ENCODE data around the gene ZBTB8OS.
"Not testable (repeated sequence)": the region's sequence is repeated elsewhere in the genome, so short reads cannot be mapped to it uniquely, and the experiment has no call there.

Gene ZBTB8OS

GRCh38 chr1:32650248-32650751 is at the start of gene ZBTB8OS:
Gene ZBTB8OS, minus strand, starts transcription at chr1:32650550. Its CDS starts 21 bp downstream, at chr1:32650529.
- H3K27me3 ChIP-seq (ENCODE audit: low read depth, low read length): no peaks in the 10 kb centered on the region
- H3K4me2 ChIP-seq (ENCODE audit: low read length): peak within 1 kb of the TSS; percentile 94
- peak within 1 kb of the TSS; percentile 1; the same call in 1 of the 2 replicates for H2AFZ ChIP-seq (ENCODE audit: low read depth, low read length)
- H3K79me2 ChIP-seq (ENCODE audit: low read length): peaks cover 79% of the 10 kb centered on the region
- H3K27ac ChIP-seq (ENCODE audit: low read length): peak within 1 kb of the TSS; percentile 98
- H3K36me3 ChIP-seq (replicated peaks; ENCODE audit: low read depth, low read length): peaks cover 25% of the 10 kb centered on the region
- H3K9ac ChIP-seq (ENCODE audit: low read length): peak within 1 kb of the TSS; percentile 100
- peaks cover 5% of the 10 kb centered on the region; the same call in 1 of the 2 replicates for H4K20me1 ChIP-seq (ENCODE audit: insufficient read depth, low read length)
- peak within 1 kb of the TSS; percentile 94 for H3K4me3 ChIP-seq (ENCODE audit: low read length)
- H3K4me1 ChIP-seq (ENCODE audit: low read length): peaks cover 23% of the 10 kb centered on the region
- no peaks in the 10 kb centered on the region for H3K9me3 ChIP-seq (ENCODE audit: insufficient read depth, low read length)
- TF ChIP-seq EZH2phosphoT487 (IDR thresholded peaks at IDR 0.05; ENCODE audit: low read depth): no peak
- TF ChIP-seq, protein P1, sequence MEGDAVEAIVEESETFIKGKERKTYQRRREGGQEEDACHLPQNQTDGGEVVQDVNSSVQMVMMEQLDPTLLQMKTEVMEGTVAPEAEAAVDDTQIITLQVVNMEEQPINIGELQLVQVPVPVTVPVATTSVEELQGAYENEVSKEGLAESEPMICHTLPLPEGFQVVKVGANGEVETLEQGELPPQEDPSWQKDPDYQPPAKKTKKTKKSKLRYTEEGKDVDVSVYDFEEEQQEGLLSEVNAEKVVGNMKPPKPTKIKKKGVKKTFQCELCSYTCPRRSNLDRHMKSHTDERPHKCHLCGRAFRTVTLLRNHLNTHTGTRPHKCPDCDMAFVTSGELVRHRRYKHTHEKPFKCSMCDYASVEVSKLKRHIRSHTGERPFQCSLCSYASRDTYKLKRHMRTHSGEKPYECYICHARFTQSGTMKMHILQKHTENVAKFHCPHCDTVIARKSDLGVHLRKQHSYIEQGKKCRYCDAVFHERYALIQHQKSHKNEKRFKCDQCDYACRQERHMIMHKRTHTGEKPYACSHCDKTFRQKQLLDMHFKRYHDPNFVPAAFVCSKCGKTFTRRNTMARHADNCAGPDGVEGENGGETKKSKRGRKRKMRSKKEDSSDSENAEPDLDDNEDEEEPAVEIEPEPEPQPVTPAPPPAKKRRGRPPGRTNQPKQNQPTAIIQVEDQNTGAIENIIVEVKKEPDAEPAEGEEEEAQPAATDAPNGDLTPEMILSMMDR (IDR thresholded peaks at IDR 0.05; ENCODE audit: low read depth, low read length): no peak

GRCh38 chr1:32696996-32697395 is 46.6 kb upstream of the ZBTB8OS start:
- not testable (repeated sequence) for H3K4me1 ChIP-seq (ENCODE audit: low read length); H3K36me3 ChIP-seq (replicated peaks; ENCODE audit: low read depth, low read length); H3K4me2 ChIP-seq (ENCODE audit: low read length); H4K20me1 ChIP-seq (ENCODE audit: insufficient read depth, low read length); H3K4me3 ChIP-seq (ENCODE audit: low read length); H2AFZ ChIP-seq (ENCODE audit: low read depth, low read length); H3K27ac ChIP-seq (ENCODE audit: low read length); H3K27me3 ChIP-seq (ENCODE audit: low read depth, low read length); H3K79me2 ChIP-seq (ENCODE audit: low read length); H3K9ac ChIP-seq (ENCODE audit: low read length); H3K9me3 ChIP-seq (ENCODE audit: insufficient read depth, low read length)

DNA sequence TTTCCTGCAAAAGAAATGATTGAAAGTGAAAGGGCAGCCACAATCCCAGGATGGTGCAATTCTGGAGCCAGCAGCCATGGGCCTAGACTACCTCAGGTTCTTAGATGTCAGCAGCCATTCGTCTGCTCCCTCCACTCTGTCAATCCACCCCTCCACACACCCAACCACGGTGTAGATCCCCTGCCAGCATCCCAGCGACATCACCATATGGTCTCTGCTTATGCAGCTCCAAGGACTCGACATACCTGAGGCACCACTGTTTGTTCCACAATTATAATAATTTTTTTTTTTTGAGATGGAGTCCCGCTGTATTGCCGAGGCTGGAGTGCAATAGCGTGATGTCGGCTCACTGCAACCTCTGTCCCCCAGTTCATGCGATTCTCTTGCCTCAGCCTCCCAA is 45.7 kb upstream of the ZBTB8OS start:
- Histone ChIP-seq H3K36me3 (replicated peaks; ENCODE audit: low read depth, low read length) (no peaks in the 10 kb centered on the region), H3K9me3 (ENCODE audit: insufficient read depth, low read length) (no peaks in the 10 kb centered on the region), H3K4me3 (ENCODE audit: low read length) (no peak overlapping the region), H4K20me1 (ENCODE audit: insufficient read depth, low read length) (no peaks in the 10 kb centered on the region), H3K4me1 (ENCODE audit: low read length) (no peaks in the 10 kb centered on the region), H3K79me2 (ENCODE audit: low read length) (no peaks in the 10 kb centered on the region), H2AFZ (ENCODE audit: low read depth, low read length) (no peak overlapping the region), H3K4me2 (ENCODE audit: low read length) (no peak overlapping the region), H3K27ac (ENCODE audit: low read length) (no peak overlapping the region), H3K9ac (ENCODE audit: low read length) (no peak overlapping the region), H3K27me3 (ENCODE audit: low read depth, low read length) (no peaks in the 10 kb centered on the region)
- TF ChIP-seq, protein P1 (IDR thresholded peaks at IDR 0.05; ENCODE audit: low read depth, low read length): no peak
- no peak for TF ChIP-seq EZH2phosphoT487 (IDR thresholded peaks at IDR 0.05; ENCODE audit: low read depth)

DNA sequence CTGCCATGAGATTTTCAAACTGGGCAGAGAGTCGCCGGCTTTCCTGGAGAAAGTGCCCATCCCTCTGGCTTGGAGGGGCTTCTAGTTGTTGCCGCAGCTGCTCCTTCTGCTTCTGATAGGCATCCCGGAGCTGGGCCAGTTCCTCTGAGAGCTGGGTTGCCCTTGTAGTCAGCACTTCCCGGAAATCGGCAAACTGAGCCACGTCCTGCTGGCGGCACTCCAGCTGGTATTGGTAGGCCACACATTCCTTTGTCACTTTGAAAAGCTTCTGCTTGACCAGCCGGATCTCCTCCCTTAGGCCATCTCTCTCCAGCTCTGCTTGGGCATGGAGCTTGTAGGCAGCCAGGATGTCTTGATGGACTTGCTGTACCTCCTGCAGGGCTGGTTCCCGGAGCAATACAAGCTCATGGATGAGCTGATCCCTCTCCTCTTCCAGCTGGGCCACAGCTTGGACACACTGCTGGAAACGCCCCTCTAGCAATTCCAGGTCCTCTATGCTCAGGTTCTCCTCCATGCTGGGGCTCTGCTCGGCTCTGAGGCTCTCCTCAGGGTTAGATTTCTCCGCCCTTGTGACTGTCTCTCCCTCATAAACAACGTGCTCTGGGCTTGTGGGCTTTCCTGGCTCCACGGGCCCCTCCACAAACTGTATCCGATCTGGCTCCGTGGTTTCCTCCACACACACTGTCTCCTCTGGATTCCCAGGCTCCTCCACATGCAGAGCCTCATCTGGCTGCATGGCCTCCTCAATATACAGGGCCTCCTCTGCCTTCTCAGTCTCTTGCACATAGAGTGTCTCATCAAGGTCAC is 45.0 kb upstream of the ZBTB8OS start:
- H2AFZ ChIP-seq (ENCODE audit: low read depth, low read length): no peak overlapping the region
- H3K9ac ChIP-seq (ENCODE audit: low read length): no peak overlapping the region
- no peaks in the 10 kb centered on the region for H3K36me3 ChIP-seq (replicated peaks; ENCODE audit: low read depth, low read length)
- H3K4me3 ChIP-seq (ENCODE audit: low read length): no peak overlapping the region
- H3K4me2 ChIP-seq (ENCODE audit: low read length): no peak overlapping the region
- H3K27me3 ChIP-seq (ENCODE audit: low read depth, low read length): no peaks in the 10 kb centered on the region
- no peaks in the 10 kb centered on the region for H3K9me3 ChIP-seq (ENCODE audit: insufficient read depth, low read length)
- no peaks in the 10 kb centered on the region for H3K4me1 ChIP-seq (ENCODE audit: low read length)
- no peak for TF ChIP-seq EZH2phosphoT487 (IDR thresholded peaks at IDR 0.05; ENCODE audit: low read depth)
- TF ChIP-seq, protein P1 (IDR thresholded peaks at IDR 0.05; ENCODE audit: low read depth, low read length): no peak
- no peaks in the 10 kb centered on the region for H4K20me1 ChIP-seq (ENCODE audit: insufficient read depth, low read length)
- H3K79me2 ChIP-seq (ENCODE audit: low read length): no peaks in the 10 kb centered on the region
- no peak overlapping the region for H3K27ac ChIP-seq (ENCODE audit: low read length)

Measured in OCI-LY3 (cell line).